IPS-18a (cell line): ENCODE measurements around the gene ALS2.

ENCODE experiments used
- H3K27ac ChIP-seq: one replicate; pipeline ENCODE4 v1.5.1; 2013; ENCODE audit warnings: low read length
- H3K27me3 ChIP-seq: one replicate; pipeline ENCODE4 v1.6.1; 2013; ENCODE audit warnings: mild to moderate bottlenecking, low read length; ENCODE audit not compliant: control insufficient read depth, insufficient read depth
- H3K36me3 ChIP-seq: one replicate; pipeline ENCODE4 v1.6.1; 2013; ENCODE audit warnings: low read depth, low read length; ENCODE audit not compliant: control insufficient read depth
- H3K4me1 ChIP-seq: one replicate; pipeline ENCODE4 v1.6.1; 2013; ENCODE audit warnings: low read depth, low read length; ENCODE audit not compliant: control insufficient read depth
- H3K4me3 ChIP-seq: one replicate; pipeline ENCODE4 v1.5.1; 2013; ENCODE audit warnings: low read length
- H3K9ac ChIP-seq: one replicate; pipeline ENCODE4 v1.6.1; 2013; ENCODE audit warnings: mild to moderate bottlenecking, low read length, moderate library complexity
- H3K9me3 ChIP-seq: one replicate; pipeline ENCODE4 v1.6.1; 2013; ENCODE audit warnings: low read depth, low read length; ENCODE audit not compliant: control insufficient read depth

ALS2 gene

DNA sequence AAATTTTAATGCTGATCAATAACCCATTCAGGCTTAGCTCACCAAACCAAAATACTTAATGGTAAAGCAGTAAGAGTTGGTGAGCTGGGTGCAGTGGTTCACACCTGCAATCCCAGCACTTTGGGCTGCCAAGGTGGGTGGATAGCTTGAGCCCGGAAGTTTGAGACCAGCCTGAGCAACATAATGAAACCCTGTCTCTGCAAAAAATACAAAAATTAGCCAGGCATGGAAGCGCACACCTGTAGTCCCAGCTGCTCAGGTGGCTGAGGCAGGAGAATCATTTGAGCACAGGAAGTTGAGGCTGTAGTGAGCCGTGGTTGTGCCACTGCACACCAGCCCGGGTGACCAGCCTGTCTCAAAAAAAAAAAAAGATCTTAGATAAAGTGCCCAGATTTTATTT lies 46.6 kb downstream of the ALS2 start:
- no peak overlapping the region for H3K9ac ChIP-seq
- no peaks in the 10 kb centered on the region for H3K9me3 ChIP-seq
- no peak overlapping the region for H3K27ac ChIP-seq
- H3K27me3 ChIP-seq, result no peaks in the 10 kb centered on the region
- peaks cover 8% of the 10 kb centered on the region for H3K36me3 ChIP-seq
- H3K4me1 ChIP-seq, result peaks cover 6% of the 10 kb centered on the region
- H3K4me3 ChIP-seq, result no peak overlapping the region

GRCh38 chr2:201733544-201733943 lies 47.2 kb downstream of the ALS2 start:
- no peaks in the 10 kb centered on the region for H3K9me3 ChIP-seq
- H3K4me3 ChIP-seq, result no peak overlapping the region
- H3K27ac ChIP-seq, result no peak overlapping the region
- no peaks in the 10 kb centered on the region for H3K27me3 ChIP-seq
- H3K36me3 ChIP-seq, result peaks cover 10% of the 10 kb centered on the region
- peaks cover 6% of the 10 kb centered on the region for H3K4me1 ChIP-seq
- H3K9ac ChIP-seq, result no peak overlapping the region

- Histone ChIP-seq H3K4me1 (peaks cover 6% of the 10 kb centered on the region), H3K4me3 (no peak overlapping the region), H3K36me3 (peaks cover 21% of the 10 kb centered on the region), H3K27me3 (no peaks in the 10 kb centered on the region), H3K9me3 (no peaks in the 10 kb centered on the region), H3K9ac (no peak overlapping the region), H3K27ac (no peak overlapping the region)
Observed at GRCh38 chr2:201730651-201731285, 50.0 kb downstream of the ALS2 start.

DNA sequence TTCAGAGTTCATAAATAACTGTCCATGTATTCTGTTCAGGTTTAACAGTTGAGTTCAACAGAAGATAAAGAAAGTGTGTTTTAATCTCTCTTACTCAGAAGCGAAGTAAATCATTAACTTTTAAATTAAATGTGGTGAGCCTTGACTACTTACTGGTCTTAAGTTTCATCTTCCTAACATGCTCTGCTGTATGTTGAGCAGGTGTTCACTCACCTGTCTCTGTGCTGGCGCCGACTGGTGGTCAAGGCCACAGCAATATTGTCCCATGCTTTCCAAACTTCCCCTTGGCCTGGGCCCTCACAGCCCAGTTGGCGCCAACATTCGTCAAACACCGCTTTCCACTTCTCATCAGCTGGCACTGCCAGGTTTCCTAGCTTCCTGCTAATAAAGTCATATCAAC lies 65.3 kb downstream of the ALS2 start:
- no peak overlapping the region for H3K4me3 ChIP-seq
- H3K36me3 ChIP-seq, result peaks cover 33% of the 10 kb centered on the region
- no peaks in the 10 kb centered on the region for H3K9me3 ChIP-seq
- H3K4me1 ChIP-seq, result no peaks in the 10 kb centered on the region
- no peaks in the 10 kb centered on the region for H3K27me3 ChIP-seq
- no peak overlapping the region for H3K27ac ChIP-seq
- H3K9ac ChIP-seq, result no peak overlapping the region

GRCh38 chr2:201712726-201713125 lies 68.0 kb downstream of the ALS2 start:
- H3K36me3 ChIP-seq, result peaks cover 36% of the 10 kb centered on the region
- H3K4me1 ChIP-seq, result no peaks in the 10 kb centered on the region
- H3K4me3 ChIP-seq, result no peak overlapping the region
- no peak overlapping the region for H3K9ac ChIP-seq
- no peaks in the 10 kb centered on the region for H3K9me3 ChIP-seq
- H3K27ac ChIP-seq, result no peak overlapping the region
- H3K27me3 ChIP-seq, result no peaks in the 10 kb centered on the region

- Histone ChIP-seq H3K9ac (no peak overlapping the region), H3K36me3 (peaks cover 34% of the 10 kb centered on the region), H3K4me1 (no peaks in the 10 kb centered on the region)
Observed at GRCh38 chr2:201709747-201710146, 71.0 kb downstream of the ALS2 start.

DNA sequence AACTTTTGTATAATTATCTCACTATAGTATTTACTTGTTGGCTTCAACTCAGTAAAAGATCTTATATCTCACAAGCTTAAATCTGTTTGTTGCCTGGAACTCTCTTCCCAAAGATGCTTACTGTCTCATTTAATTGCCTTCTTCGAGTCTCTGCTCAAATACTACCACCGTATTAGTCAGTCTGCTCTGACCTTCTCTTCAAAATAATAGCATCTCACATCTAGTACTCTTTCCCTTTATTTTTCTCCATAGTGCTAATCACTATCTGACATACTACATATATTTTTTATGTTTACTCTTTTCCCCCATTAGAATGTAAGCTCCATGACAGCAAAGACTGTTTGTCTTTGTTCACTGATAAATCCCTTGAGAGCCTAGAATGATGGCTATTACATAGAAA lies 71.7 kb downstream of the ALS2 start:
- Histone ChIP-seq H3K27me3 (no peaks in the 10 kb centered on the region), H3K36me3 (peaks cover 33% of the 10 kb centered on the region), H3K4me3 (no peak overlapping the region), H3K9ac (no peak overlapping the region), H3K9me3 (no peaks in the 10 kb centered on the region), H3K27ac (no peak overlapping the region), H3K4me1 (no peaks in the 10 kb centered on the region)

More at GRCh38 chr2:201709747-201710146, 71.0 kb downstream of the ALS2 start:
- Histone ChIP-seq H3K27me3 (no peaks in the 10 kb centered on the region), H3K9me3 (no peaks in the 10 kb centered on the region), H3K27ac (no peak overlapping the region), H3K4me3 (no peak overlapping the region)

DNA sequence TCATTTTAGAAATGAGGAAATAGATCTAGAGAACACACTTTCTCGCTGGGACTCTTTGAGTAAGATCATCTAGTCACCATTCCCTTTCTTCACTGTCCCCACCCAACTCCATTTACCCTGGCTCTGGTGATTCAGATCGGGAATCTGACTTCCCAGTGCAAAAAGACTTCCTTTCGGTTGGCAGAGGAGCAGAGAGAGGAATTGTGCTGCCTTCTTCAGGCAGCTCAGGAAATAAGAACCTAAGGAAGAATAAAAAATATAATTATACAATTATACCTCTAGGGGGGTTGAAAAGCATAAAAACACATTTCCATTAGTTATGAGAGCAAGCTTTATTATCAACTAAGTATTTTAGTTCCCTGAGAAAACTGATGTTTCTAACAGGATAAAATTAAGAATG lies 73.0 kb downstream of the ALS2 start:
- no peaks in the 10 kb centered on the region for H3K4me1 ChIP-seq
- H3K9me3 ChIP-seq, result no peaks in the 10 kb centered on the region
- H3K9ac ChIP-seq, result no peak overlapping the region
- H3K27ac ChIP-seq, result no peak overlapping the region
- no peaks in the 10 kb centered on the region for H3K27me3 ChIP-seq
- H3K4me3 ChIP-seq, result no peak overlapping the region
- H3K36me3 ChIP-seq, result peaks cover 35% of the 10 kb centered on the region

DNA sequence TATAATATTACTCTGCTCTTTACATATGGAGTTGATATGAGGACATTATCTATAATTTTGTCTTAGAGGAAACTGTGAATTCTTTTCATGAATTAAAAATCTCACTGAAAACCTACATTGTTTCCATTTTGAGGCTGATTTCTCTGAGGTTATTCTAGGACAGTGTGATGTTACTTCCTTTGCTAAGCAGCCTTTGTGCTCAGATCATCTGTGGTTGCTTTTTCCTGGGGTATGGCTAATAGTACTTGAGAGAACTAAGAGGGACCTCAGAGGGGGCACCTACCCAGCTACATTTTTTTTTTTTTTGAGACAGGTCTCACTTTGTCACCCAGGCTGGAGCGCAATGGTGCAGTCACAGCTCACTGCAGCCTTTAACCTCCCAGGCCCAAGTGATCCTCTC lies 73.6 kb downstream of the ALS2 start:
- Histone ChIP-seq H3K4me3 (no peak overlapping the region), H3K27me3 (no peaks in the 10 kb centered on the region), H3K9ac (no peak overlapping the region), H3K27ac (no peak overlapping the region), H3K9me3 (no peaks in the 10 kb centered on the region), H3K4me1 (no peaks in the 10 kb centered on the region), H3K36me3 (peaks cover 35% of the 10 kb centered on the region)

DNA sequence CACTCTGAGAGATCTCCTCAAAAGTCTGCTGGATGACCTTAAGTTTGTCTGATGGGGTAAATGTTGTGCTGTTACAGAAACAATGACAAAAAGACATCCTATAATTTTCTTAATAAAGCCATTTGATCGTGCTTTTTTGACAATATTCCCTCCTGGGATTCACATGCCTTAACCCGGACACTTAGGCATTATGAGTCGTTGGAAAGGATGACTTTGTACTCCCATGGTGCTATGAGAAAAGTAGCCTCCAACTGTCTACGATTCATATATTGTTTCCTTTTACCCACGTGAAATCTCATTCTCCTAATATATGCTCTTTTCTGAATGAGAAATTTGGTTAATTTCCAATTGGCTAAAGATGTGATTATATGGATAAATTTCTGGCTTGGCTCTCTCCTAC lies 76.2 kb downstream of the ALS2 start:
- Histone ChIP-seq H3K9me3 (no peaks in the 10 kb centered on the region), H3K27ac (no peak overlapping the region), H3K27me3 (no peaks in the 10 kb centered on the region), H3K4me1 (peaks cover 21% of the 10 kb centered on the region), H3K36me3 (peaks cover 25% of the 10 kb centered on the region), H3K4me3 (no peak overlapping the region), H3K9ac (no peak overlapping the region)

DNA sequence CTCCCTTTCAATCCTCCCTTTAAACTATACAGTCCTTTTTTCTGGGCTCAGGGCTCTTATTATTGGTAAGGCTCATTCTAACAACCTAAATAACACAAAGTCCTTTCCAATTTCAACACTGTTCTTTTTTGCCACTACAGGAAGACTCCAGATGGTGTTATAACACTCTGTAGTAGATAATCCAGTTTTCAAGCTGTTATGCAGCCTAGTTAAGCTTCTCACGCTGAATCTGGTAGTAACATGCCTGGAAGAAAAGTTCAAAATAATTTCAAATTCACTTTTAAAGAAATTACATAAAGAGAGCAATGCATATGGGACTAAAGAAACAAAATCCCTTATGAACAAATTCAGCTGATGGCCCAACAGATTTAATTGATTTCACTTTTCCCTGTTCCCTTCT lies 79.1 kb downstream of the ALS2 start:
- Histone ChIP-seq H3K27ac (no peak overlapping the region), H3K4me1 (peaks cover 28% of the 10 kb centered on the region), H3K9me3 (no peaks in the 10 kb centered on the region), H3K9ac (no peak overlapping the region), H3K36me3 (peaks cover 15% of the 10 kb centered on the region), H3K4me3 (no peak overlapping the region), H3K27me3 (no peaks in the 10 kb centered on the region)

- Histone ChIP-seq H3K27me3 (no peaks in the 10 kb centered on the region), H3K9ac (no peak overlapping the region), H3K36me3 (peaks cover 9% of the 10 kb centered on the region), H3K27ac (no peak overlapping the region), H3K4me1 (peaks cover 33% of the 10 kb centered on the region), H3K4me3 (no peak overlapping the region), H3K9me3 (no peaks in the 10 kb centered on the region)
Observed at GRCh38 chr2:201699416-201699815, 81.3 kb downstream of the ALS2 start.
